Smooth muscle cell (in vitro differentiated cells): ENCODE results near the gene LYZ. TPM values are rescaled to one million over a fixed set of nuclear protein-coding genes. Genes with fewer than 3 reads are reported as not detected.

ENCODE experiments used
- DNase-seq: peaks from one replicate; lab custom pipeline; 2025; ENCODE audit not compliant: unreplicated experiment; lab: John Stamatoyannopoulos, UW
- H2AFZ ChIP-seq: fragments of 200-600 bp; sonication (generic); 2 replicates; pipeline ENCODE4 v1.6.0; 2016; ENCODE audit warnings: antibody characterized with exemption, low read depth, mild to moderate bottlenecking
- H3F3A ChIP-seq: fragments of 200-600 bp; sonication (generic); 2 replicates; pipeline ENCODE4 v1.6.0; 2017; ENCODE audit warnings: antibody characterized with exemption, low read depth
- H3K27ac ChIP-seq: fragments of 200-600 bp; sonication (generic); 2 replicates; pipeline ENCODE4 v1.5.1; 2016; ENCODE audit warnings: low read depth, mild to moderate bottlenecking
- H3K27me3 ChIP-seq: fragments of 200-600 bp; sonication (generic); 2 replicates; pipeline ENCODE4 v1.6.1; 2016; ENCODE audit warnings: low read depth, mild to moderate bottlenecking
- H3K36me3 ChIP-seq: fragments of 200-600 bp; sonication (generic); 2 replicates; pipeline ENCODE4 v1.5.1; 2016; ENCODE audit warnings: low read depth
- H3K4me1 ChIP-seq: fragments of 200-600 bp; sonication (generic); 2 replicates; pipeline ENCODE4 v1.5.1; 2016; ENCODE audit warnings: low read depth
- H3K4me2 ChIP-seq: fragments of 200-600 bp; sonication (generic); 2 replicates; pipeline ENCODE4 v1.6.0; 2016; ENCODE audit warnings: mild to moderate bottlenecking
- H3K4me3 ChIP-seq: fragments of 200-600 bp; sonication (generic); 2 replicates; pipeline ENCODE4 v1.5.1; 2016; ENCODE audit warnings: mild to moderate bottlenecking
- H3K79me2 ChIP-seq: fragments of 200-600 bp; sonication (generic); 2 replicates; pipeline ENCODE4 v1.6.0; 2016; ENCODE audit warnings: low read depth, mild to moderate bottlenecking
- H3K9ac ChIP-seq: fragments of 200-600 bp; sonication (generic); 2 replicates; pipeline ENCODE4 v1.6.0; 2016; ENCODE audit warnings: low read depth
- H3K9me3 ChIP-seq: fragments of 200-600 bp; sonication (generic); replicated peaks from 2 replicates; pipeline ENCODE4 v1.5.1; 2016; ENCODE audit warnings: low read depth
- H4K20me1 ChIP-seq: fragments of 200-600 bp; sonication (generic); 2 replicates; pipeline ENCODE4 v1.6.0; 2016; ENCODE audit warnings: low read depth
- CTCF ChIP-seq: fragments of 200-600 bp; sonication (generic); IDR thresholded peaks from 2 replicates; pipeline ENCODE4 v1.5.1; 2017; ENCODE audit warnings: borderline replicate concordance, mild to moderate bottlenecking, antibody characterized with exemption; ENCODE audit not compliant: insufficient read depth, poor library complexity, severe bottlenecking
- WGBS: methylation state at CpG from one replicate; pipeline ENCODE4 v1.1.7; 2016; ENCODE audit warnings: low lambda C conversion rate; 5-methylcytosine and 5-hydroxymethylcytosine counted together
- polyA plus RNA-seq: library from polyadenylated mRNA; unstranded; fragments of >200 nt; fragmentation: Nextera tagmentation; extraction: Ambion mirVana; gene quantifications from 2 replicates; pipeline ENCODE4 v1.2.1, GENCODE V29; 2016
- total RNA-seq: library from RNA; depleted of rRNA; stranded (reverse); fragments of >200 nt; gene quantifications from 2 replicates; pipeline ENCODE4 v1.2.3, GENCODE V29; 2014

LYZ gene
- total and polyA plus RNA-seq, 2 experiments from 2014 or later: not detected

GRCh38 chr12:69385038-69385437 lies 36.9 kb downstream of the LYZ start:
- TF ChIP-seq CTCF: no peak
- peaks cover 4% of the 10 kb centered on the region for H3K79me2 ChIP-seq
- WGBS: 85% methylated on average over 3 of the region's 3 CpGs
- no peak for DNase-seq
- H3K9me3 ChIP-seq: no peaks in the 10 kb centered on the region
- H3K9ac ChIP-seq: no peak overlapping the region
- no peak overlapping the region for H3K4me3 ChIP-seq
- H3K4me1 ChIP-seq: no peaks in the 10 kb centered on the region
- no peaks in the 10 kb centered on the region for H3K36me3 ChIP-seq
- no peaks in the 10 kb centered on the region for H3F3A ChIP-seq
- no peak overlapping the region for H3K4me2 ChIP-seq
- H3K27me3 ChIP-seq: no peaks in the 10 kb centered on the region
- no peaks in the 10 kb centered on the region for H4K20me1 ChIP-seq
- H3K27ac ChIP-seq: no peak overlapping the region
- H2AFZ ChIP-seq: no peak overlapping the region

GRCh38 chr12:69386921-69387320 lies 38.7 kb downstream of the LYZ start:
- H3K9me3 ChIP-seq: no peaks in the 10 kb centered on the region
- no peaks in the 10 kb centered on the region for H3K27me3 ChIP-seq
- peaks cover 6% of the 10 kb centered on the region for H3F3A ChIP-seq
- H3K4me1 ChIP-seq: no peaks in the 10 kb centered on the region
- H3K4me3 ChIP-seq: no peak overlapping the region
- no peaks in the 10 kb centered on the region for H4K20me1 ChIP-seq
- H3K4me2 ChIP-seq: no peak overlapping the region
- H3K27ac ChIP-seq: no peak overlapping the region
- no peak for TF ChIP-seq CTCF
- 96% methylated on average over 2 of the region's 2 CpGs for WGBS
- no peak overlapping the region for H2AFZ ChIP-seq
- no peaks in the 10 kb centered on the region for H3K36me3 ChIP-seq
- H3K9ac ChIP-seq: no peak overlapping the region
- DNase-seq: no peak
- peaks cover 4% of the 10 kb centered on the region for H3K79me2 ChIP-seq

GRCh38 chr12:69388371-69388770 lies 40.2 kb downstream of the LYZ start:
- no peaks in the 10 kb centered on the region for H3K9me3 ChIP-seq
- H3K36me3 ChIP-seq: no peaks in the 10 kb centered on the region
- no peak overlapping the region for H3K4me2 ChIP-seq
- peaks cover 12% of the 10 kb centered on the region for H3F3A ChIP-seq
- H3K27me3 ChIP-seq: no peaks in the 10 kb centered on the region
- TF ChIP-seq CTCF: peak; percentile 79
- H3K4me1 ChIP-seq: peaks cover under 1% of the 10 kb centered on the region
- H4K20me1 ChIP-seq: no peaks in the 10 kb centered on the region
- 67% methylated on average over 1 of the region's 1 CpG for WGBS
- no peak overlapping the region for H3K9ac ChIP-seq
- no peak for DNase-seq
- H2AFZ ChIP-seq: no peak overlapping the region
- H3K79me2 ChIP-seq: peaks cover under 1% of the 10 kb centered on the region
- H3K4me3 ChIP-seq: no peak overlapping the region
- H3K27ac ChIP-seq: peak overlapping the region; percentile 18

- TF ChIP-seq CTCF: no peak
- no peak overlapping the region for H2AFZ ChIP-seq
- no peaks in the 10 kb centered on the region for H4K20me1 ChIP-seq
- DNase-seq: no peak
- no peak overlapping the region for H3K4me3 ChIP-seq
- no peaks in the 10 kb centered on the region for H3K36me3 ChIP-seq
- no peaks in the 10 kb centered on the region for H3K9me3 ChIP-seq
- H3K27ac ChIP-seq: peak overlapping the region; percentile 73
- no peaks in the 10 kb centered on the region for H3K27me3 ChIP-seq
- peaks cover 22% of the 10 kb centered on the region for H3F3A ChIP-seq
- no peaks in the 10 kb centered on the region for H3K79me2 ChIP-seq
- peaks cover 12% of the 10 kb centered on the region for H3K4me1 ChIP-seq
- peak overlapping the region; percentile 31 for H3K4me2 ChIP-seq
- 13% methylated on average over 1 of the region's 1 CpG for WGBS
- peak overlapping the region; percentile 22 for H3K9ac ChIP-seq
Observed at GRCh38 chr12:69389831-69390230, 41.6 kb downstream of the LYZ start.
